Measurements from ENCODE around the gene HCRTR1.

DNA sequence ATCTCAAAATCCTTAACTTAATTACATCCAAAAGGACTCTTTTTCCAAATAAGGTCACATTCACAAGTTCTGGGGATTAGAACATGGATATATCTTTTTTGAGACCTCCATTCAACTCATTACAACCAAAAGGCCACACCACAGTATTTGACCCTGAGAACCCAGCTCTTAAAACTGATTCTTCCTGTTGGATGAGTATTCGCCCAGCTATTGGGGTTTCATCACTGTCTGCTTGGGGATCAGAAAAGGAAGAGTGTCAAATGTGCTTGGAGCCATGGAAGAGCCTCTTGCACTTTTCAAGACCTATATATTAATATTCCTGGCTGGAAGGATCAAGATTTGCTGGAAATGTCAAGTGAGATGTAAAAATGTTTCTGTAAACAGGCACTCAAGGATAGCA is 46.6 kb upstream of the HCRTR1 start:
- TF ChIP-seq, protein P1, sequence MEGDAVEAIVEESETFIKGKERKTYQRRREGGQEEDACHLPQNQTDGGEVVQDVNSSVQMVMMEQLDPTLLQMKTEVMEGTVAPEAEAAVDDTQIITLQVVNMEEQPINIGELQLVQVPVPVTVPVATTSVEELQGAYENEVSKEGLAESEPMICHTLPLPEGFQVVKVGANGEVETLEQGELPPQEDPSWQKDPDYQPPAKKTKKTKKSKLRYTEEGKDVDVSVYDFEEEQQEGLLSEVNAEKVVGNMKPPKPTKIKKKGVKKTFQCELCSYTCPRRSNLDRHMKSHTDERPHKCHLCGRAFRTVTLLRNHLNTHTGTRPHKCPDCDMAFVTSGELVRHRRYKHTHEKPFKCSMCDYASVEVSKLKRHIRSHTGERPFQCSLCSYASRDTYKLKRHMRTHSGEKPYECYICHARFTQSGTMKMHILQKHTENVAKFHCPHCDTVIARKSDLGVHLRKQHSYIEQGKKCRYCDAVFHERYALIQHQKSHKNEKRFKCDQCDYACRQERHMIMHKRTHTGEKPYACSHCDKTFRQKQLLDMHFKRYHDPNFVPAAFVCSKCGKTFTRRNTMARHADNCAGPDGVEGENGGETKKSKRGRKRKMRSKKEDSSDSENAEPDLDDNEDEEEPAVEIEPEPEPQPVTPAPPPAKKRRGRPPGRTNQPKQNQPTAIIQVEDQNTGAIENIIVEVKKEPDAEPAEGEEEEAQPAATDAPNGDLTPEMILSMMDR (IDR thresholded peaks at IDR 0.05): no peak
- no peak for TF ChIP-seq POLR2A (IDR thresholded peaks at IDR 0.05; ENCODE audit: low read depth)
- TF ChIP-seq EP300 (IDR thresholded peaks at IDR 0.05): no peak
